Smooth muscle cell (in vitro differentiated cells): ENCODE results near the gene KAZALD1. TPM values are rescaled to one million over a fixed set of nuclear protein-coding genes. Genes with fewer than 3 reads are reported as not detected.
A peak's percentile ranks its signal among the peaks of the same experiment; 100 is the strongest.

ENCODE experiments used
- DNase-seq: peaks from one replicate; lab custom pipeline; 2025; ENCODE audit not compliant: unreplicated experiment; lab: John Stamatoyannopoulos, UW
- H2AFZ ChIP-seq: fragments of 200-600 bp; sonication (generic); 2 replicates; pipeline ENCODE4 v1.6.0; 2016; ENCODE audit warnings: antibody characterized with exemption, low read depth, mild to moderate bottlenecking
- H3F3A ChIP-seq: fragments of 200-600 bp; sonication (generic); 2 replicates; pipeline ENCODE4 v1.6.0; 2017; ENCODE audit warnings: antibody characterized with exemption, low read depth
- H3K27ac ChIP-seq: fragments of 200-600 bp; sonication (generic); 2 replicates; pipeline ENCODE4 v1.5.1; 2016; ENCODE audit warnings: low read depth, mild to moderate bottlenecking
- H3K27me3 ChIP-seq: fragments of 200-600 bp; sonication (generic); 2 replicates; pipeline ENCODE4 v1.6.1; 2016; ENCODE audit warnings: low read depth, mild to moderate bottlenecking
- H3K36me3 ChIP-seq: fragments of 200-600 bp; sonication (generic); 2 replicates; pipeline ENCODE4 v1.5.1; 2016; ENCODE audit warnings: low read depth
- H3K4me1 ChIP-seq: fragments of 200-600 bp; sonication (generic); 2 replicates; pipeline ENCODE4 v1.5.1; 2016; ENCODE audit warnings: low read depth
- H3K4me2 ChIP-seq: fragments of 200-600 bp; sonication (generic); 2 replicates; pipeline ENCODE4 v1.6.0; 2016; ENCODE audit warnings: mild to moderate bottlenecking
- H3K4me3 ChIP-seq: fragments of 200-600 bp; sonication (generic); 2 replicates; pipeline ENCODE4 v1.5.1; 2016; ENCODE audit warnings: mild to moderate bottlenecking
- H3K79me2 ChIP-seq: fragments of 200-600 bp; sonication (generic); 2 replicates; pipeline ENCODE4 v1.6.0; 2016; ENCODE audit warnings: low read depth, mild to moderate bottlenecking
- H3K9ac ChIP-seq: fragments of 200-600 bp; sonication (generic); 2 replicates; pipeline ENCODE4 v1.6.0; 2016; ENCODE audit warnings: low read depth
- H3K9me3 ChIP-seq: fragments of 200-600 bp; sonication (generic); replicated peaks from 2 replicates; pipeline ENCODE4 v1.5.1; 2016; ENCODE audit warnings: low read depth
- H4K20me1 ChIP-seq: fragments of 200-600 bp; sonication (generic); 2 replicates; pipeline ENCODE4 v1.6.0; 2016; ENCODE audit warnings: low read depth
- WGBS: methylation state at CpG from one replicate; pipeline ENCODE4 v1.1.7; 2016; ENCODE audit warnings: low lambda C conversion rate; 5-methylcytosine and 5-hydroxymethylcytosine counted together
- polyA plus RNA-seq: library from polyadenylated mRNA; unstranded; fragments of >200 nt; fragmentation: Nextera tagmentation; extraction: Ambion mirVana; gene quantifications from 2 replicates; pipeline ENCODE4 v1.2.1, GENCODE V29; 2016
- total RNA-seq: library from RNA; depleted of rRNA; stranded (reverse); fragments of >200 nt; gene quantifications from 2 replicates; pipeline ENCODE4 v1.2.3, GENCODE V29; 2014
- TF ChIP-seq, protein P1 (sequence below): fragments of 200-600 bp; sonication (generic); IDR thresholded peaks from 2 replicates; pipeline ENCODE4 v1.5.1; 2017; ENCODE audit warnings: borderline replicate concordance, mild to moderate bottlenecking, antibody characterized with exemption; ENCODE audit not compliant: insufficient read depth, poor library complexity, severe bottlenecking

The KAZALD1 gene, protein sequence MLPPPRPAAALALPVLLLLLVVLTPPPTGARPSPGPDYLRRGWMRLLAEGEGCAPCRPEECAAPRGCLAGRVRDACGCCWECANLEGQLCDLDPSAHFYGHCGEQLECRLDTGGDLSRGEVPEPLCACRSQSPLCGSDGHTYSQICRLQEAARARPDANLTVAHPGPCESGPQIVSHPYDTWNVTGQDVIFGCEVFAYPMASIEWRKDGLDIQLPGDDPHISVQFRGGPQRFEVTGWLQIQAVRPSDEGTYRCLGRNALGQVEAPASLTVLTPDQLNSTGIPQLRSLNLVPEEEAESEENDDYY
- 11.5 and 13.1 TPM in 2 replicates for total RNA-seq
- polyA plus RNA-seq, result 20.3 and 20.4 TPM in 2 replicates

DNA sequence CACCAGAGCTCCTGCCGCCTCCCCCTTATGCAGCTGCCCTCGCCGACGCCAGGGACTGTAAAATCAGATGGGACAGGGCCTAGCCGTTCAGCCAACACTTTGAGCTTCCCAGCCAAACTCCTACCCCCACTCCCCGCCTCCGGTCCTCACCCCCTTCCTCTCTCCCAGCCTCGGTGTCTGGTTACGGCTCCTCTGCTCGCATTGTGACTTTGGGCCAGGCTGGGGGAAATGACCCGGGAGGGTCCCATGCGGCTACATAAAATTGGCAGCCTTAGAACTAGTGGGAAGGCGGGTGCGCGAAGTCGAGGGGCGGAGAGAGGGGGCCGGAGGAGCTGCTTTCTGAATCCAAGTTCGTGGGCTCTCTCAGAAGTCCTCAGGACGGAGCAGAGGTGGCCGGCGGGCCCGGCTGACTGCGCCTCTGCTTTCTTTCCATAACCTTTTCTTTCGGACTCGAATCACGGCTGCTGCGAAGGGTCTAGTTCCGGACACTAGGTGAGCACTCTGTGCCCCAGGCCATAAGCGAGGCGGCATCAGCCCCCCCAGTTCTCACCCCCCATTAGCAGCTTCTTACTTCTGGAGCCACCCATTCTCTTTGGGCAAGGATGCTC, at the start of gene KAZALD1:
Gene KAZALD1 (plus strand): TSS at position 366 of the 608 bp plus-strand sequence. CDS start 604 bp downstream, outside the sequence.
- H3K79me2 ChIP-seq, result no peaks in the 10 kb centered on the region
- WGBS, result 12% methylated on average over 31 of the region's 31 CpGs
- H3K4me3 ChIP-seq, result peak within 1 kb of the TSS; percentile 76
- TF ChIP-seq, protein P1, sequence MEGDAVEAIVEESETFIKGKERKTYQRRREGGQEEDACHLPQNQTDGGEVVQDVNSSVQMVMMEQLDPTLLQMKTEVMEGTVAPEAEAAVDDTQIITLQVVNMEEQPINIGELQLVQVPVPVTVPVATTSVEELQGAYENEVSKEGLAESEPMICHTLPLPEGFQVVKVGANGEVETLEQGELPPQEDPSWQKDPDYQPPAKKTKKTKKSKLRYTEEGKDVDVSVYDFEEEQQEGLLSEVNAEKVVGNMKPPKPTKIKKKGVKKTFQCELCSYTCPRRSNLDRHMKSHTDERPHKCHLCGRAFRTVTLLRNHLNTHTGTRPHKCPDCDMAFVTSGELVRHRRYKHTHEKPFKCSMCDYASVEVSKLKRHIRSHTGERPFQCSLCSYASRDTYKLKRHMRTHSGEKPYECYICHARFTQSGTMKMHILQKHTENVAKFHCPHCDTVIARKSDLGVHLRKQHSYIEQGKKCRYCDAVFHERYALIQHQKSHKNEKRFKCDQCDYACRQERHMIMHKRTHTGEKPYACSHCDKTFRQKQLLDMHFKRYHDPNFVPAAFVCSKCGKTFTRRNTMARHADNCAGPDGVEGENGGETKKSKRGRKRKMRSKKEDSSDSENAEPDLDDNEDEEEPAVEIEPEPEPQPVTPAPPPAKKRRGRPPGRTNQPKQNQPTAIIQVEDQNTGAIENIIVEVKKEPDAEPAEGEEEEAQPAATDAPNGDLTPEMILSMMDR, result no peak
- peaks cover 21% of the 10 kb centered on the region for H3F3A ChIP-seq
- H3K9me3 ChIP-seq, result no peaks in the 10 kb centered on the region
- no peaks in the 10 kb centered on the region for H3K36me3 ChIP-seq
- H3K4me2 ChIP-seq, result peak within 1 kb of the TSS; percentile 91
- DNase-seq, result peak; percentile 70
- H2AFZ ChIP-seq, result peak within 1 kb of the TSS; percentile 90
- H3K27ac ChIP-seq, result peak within 1 kb of the TSS; percentile 88
- no peaks in the 10 kb centered on the region for H4K20me1 ChIP-seq
- peak within 1 kb of the TSS; percentile 92 for H3K9ac ChIP-seq
- no peaks in the 10 kb centered on the region for H3K27me3 ChIP-seq
- peaks cover 38% of the 10 kb centered on the region for H3K4me1 ChIP-seq

DNA sequence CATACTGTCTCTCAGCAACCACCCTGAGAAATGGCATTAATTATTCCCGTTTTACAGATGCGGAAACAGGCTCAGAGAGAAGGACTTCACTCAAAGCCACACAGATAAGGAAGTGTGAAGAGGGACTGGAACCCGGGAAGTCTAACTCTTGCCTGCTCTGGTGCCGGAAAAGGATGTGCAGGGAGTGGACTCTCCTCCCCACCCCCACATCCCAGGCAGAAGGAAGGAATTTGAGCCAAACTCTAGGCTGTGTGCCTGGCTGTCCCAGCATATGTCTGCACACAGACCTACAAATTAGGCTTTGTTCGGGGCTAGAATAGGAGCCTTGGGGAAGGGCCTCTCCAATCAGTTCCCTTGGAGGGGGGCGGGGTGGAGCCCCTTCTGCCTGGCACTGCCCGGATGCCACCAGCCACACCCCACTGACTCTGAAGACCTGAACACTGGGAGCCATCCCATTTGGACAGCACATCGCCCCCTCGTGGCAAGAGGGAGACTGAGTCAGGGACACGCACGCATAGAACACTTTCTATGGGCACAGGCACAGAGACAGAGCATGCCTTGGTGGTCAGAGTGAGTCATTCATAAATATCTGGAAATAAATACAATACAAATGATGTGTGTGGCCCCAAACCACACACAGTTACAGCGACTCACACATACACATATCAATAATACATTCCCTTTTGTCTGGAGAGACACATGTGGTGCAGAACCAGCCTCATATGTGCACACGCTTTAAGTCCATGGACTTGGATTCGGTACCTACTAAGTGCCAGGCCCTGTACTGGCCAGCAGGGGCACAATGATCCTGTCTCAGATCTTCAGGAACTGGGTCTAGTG, 49.0 kb upstream of the KAZALD1 start:
- no peaks in the 10 kb centered on the region for H3K79me2 ChIP-seq
- H3K27me3 ChIP-seq, result peaks cover 16% of the 10 kb centered on the region
- H3K9ac ChIP-seq, result no peak overlapping the region
- no peaks in the 10 kb centered on the region for H4K20me1 ChIP-seq
- no peaks in the 10 kb centered on the region for H3F3A ChIP-seq
- H3K4me3 ChIP-seq, result no peak overlapping the region
- peak overlapping the region; percentile 3 for H3K27ac ChIP-seq
- WGBS, result 42% methylated on average over 14 of the region's 14 CpGs
- peak overlapping the region; percentile 13 for H3K4me2 ChIP-seq
- peak; percentile 52 for DNase-seq
- H2AFZ ChIP-seq, result no peak overlapping the region
- TF ChIP-seq, protein P1, result peak; percentile 74
- no peaks in the 10 kb centered on the region for H3K36me3 ChIP-seq
- H3K4me1 ChIP-seq, result no peaks in the 10 kb centered on the region
- no peaks in the 10 kb centered on the region for H3K9me3 ChIP-seq

DNA sequence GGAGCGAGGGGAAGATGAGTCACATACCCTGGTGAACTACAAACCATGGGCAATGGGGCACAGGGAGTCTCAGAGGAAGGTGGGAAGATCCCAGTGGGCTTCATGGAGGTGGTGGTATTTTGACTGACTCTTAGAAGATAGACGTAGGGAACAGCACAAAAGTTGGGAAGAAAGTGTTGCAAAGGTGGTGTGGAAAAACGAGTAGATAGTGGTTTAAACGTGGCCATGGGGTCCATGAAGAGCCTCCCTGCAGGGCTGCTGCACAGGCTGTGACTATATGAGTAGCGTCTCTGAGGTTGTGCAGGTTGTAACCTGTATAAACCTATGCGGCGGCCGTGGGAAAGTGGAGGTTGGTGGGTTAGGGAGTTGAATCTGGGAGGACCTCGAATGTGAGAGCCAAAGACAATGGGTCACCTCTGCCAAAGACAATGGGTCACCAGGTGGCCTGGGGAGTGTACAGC, 48.4 kb upstream of the KAZALD1 start:
- H4K20me1 ChIP-seq, result no peaks in the 10 kb centered on the region
- peaks cover 22% of the 10 kb centered on the region for H3K27me3 ChIP-seq
- DNase-seq, result no peak
- no peaks in the 10 kb centered on the region for H3K9me3 ChIP-seq
- no peak overlapping the region for H3K4me3 ChIP-seq
- no peak overlapping the region for H3K4me2 ChIP-seq
- no peaks in the 10 kb centered on the region for H3F3A ChIP-seq
- no peaks in the 10 kb centered on the region for H3K79me2 ChIP-seq
- peak overlapping the region; percentile 3 for H3K27ac ChIP-seq
- TF ChIP-seq, protein P1, result no peak
- H3K36me3 ChIP-seq, result no peaks in the 10 kb centered on the region
- H3K9ac ChIP-seq, result no peak overlapping the region
- no peak overlapping the region for H2AFZ ChIP-seq
- no peaks in the 10 kb centered on the region for H3K4me1 ChIP-seq
- WGBS, result 62% methylated on average over 9 of the region's 9 CpGs
